Measurements from ENCODE around the gene ZSCAN2.

Gene ZSCAN2

GRCh38 chr15:84611631-84612030, 10.8 kb downstream of the ZSCAN2 start:
- no peak overlapping the region for H3K4me3 ChIP-seq (ENCODE audit: low read depth, low read length)
- TF ChIP-seq, protein P1, sequence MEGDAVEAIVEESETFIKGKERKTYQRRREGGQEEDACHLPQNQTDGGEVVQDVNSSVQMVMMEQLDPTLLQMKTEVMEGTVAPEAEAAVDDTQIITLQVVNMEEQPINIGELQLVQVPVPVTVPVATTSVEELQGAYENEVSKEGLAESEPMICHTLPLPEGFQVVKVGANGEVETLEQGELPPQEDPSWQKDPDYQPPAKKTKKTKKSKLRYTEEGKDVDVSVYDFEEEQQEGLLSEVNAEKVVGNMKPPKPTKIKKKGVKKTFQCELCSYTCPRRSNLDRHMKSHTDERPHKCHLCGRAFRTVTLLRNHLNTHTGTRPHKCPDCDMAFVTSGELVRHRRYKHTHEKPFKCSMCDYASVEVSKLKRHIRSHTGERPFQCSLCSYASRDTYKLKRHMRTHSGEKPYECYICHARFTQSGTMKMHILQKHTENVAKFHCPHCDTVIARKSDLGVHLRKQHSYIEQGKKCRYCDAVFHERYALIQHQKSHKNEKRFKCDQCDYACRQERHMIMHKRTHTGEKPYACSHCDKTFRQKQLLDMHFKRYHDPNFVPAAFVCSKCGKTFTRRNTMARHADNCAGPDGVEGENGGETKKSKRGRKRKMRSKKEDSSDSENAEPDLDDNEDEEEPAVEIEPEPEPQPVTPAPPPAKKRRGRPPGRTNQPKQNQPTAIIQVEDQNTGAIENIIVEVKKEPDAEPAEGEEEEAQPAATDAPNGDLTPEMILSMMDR (IDR thresholded peaks at IDR 0.05; ENCODE audit: low read depth, low read length, missing control alignments) = no peak
- no peak for DNase-seq (ENCODE audit: low read depth)

DNA sequence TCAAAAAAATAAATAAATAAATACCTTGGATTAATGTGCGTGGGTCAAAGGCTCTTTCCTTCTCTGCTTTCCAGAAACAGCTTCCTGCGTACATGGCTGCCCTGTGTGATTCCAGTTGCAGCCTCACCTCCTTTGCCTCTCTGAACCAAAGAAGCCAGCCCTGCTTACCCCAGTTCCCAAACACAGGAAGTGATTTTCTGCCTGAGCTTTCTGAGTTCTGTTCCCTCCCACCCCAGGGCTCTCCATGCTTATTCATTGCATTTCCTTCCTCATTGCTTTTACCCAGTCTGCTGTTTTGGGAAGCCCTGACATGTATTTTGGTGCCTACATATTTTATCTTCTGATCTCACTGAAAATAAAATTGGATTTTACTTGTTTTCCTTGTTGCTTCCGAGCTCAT, 15.4 kb downstream of the ZSCAN2 start:
- TF ChIP-seq, protein P1 (IDR thresholded peaks at IDR 0.05; ENCODE audit: low read depth, low read length, missing control alignments) = no peak
- no peak for DNase-seq (ENCODE audit: low read depth)
- H3K4me3 ChIP-seq (ENCODE audit: low read depth, low read length) = no peak overlapping the region

DNA sequence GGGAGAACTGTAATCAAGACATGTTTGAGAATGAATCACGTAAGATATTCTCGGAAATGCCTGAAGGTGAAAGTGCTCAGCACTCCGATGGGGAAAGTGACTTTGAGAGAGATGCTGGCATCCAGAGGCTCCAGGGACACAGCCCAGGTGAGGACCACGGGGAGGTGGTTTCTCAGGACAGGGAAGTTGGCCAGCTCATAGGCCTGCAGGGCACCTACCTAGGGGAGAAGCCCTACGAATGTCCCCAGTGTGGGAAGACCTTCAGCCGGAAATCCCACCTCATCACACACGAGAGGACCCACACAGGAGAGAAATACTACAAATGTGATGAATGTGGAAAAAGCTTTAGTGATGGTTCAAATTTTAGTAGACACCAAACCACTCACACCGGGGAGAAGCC, 19.8 kb downstream of the ZSCAN2 start:
- no peak for DNase-seq (ENCODE audit: low read depth)
- TF ChIP-seq, protein P1 (IDR thresholded peaks at IDR 0.05; ENCODE audit: low read depth, low read length, missing control alignments) = no peak
- H3K4me3 ChIP-seq (ENCODE audit: low read depth, low read length) = no peak overlapping the region

GRCh38 chr15:84621358-84621979, 20.7 kb downstream of the ZSCAN2 start:
- H3K4me3 ChIP-seq (ENCODE audit: low read depth, low read length) = no peak overlapping the region
- DNase-seq (ENCODE audit: low read depth) = no peak
- TF ChIP-seq, protein P1 (IDR thresholded peaks at IDR 0.05; ENCODE audit: low read depth, low read length, missing control alignments) = no peak

DNA sequence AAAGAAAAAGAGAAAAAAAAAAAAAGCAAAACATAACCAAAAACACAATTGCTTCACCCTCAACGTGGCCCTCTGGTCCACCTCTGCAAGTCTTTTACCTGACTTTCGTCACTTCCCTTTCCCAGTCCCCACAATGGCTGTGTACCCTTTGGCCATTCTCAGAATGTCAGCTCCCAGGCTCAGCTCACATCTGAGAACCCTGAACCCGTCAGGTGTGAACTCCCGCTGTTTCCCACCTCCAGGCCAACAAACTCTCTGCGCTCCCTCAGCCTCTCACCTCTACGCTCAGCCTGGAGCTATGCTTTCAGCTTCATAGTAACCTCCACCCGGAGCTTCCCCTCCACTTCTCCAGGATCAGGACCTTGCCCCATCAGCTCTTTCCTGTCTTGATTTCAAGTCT, 23.6 kb downstream of the ZSCAN2 start:
- TF ChIP-seq, protein P1 (IDR thresholded peaks at IDR 0.05; ENCODE audit: low read depth, low read length, missing control alignments) = no peak
- DNase-seq (ENCODE audit: low read depth) = no peak
- H3K4me3 ChIP-seq (ENCODE audit: low read depth, low read length) = no peak overlapping the region

DNA sequence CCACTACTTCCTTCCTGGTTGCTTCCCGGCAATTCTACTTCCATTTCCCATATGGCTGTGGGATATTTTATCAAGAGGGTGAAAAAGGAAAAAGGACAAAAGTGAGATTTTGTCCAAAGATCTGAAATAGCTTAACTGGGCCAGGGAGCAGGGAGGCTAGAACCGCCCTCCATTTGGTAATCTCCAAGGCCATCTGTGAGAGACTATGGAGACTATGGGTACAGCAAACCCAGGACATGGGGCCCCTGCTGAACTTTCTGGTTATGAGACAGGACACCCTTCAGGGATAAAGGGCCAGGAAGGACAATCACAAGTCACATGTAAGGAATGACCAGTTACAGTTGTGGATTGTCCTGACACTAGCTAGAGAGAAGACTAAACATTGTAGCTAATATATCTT, 24.3 kb downstream of the ZSCAN2 start:
- H3K4me3 ChIP-seq (ENCODE audit: low read depth, low read length) = no peak overlapping the region
- TF ChIP-seq, protein P1 (IDR thresholded peaks at IDR 0.05; ENCODE audit: low read depth, low read length, missing control alignments) = no peak
- no peak for DNase-seq (ENCODE audit: low read depth)

- TF ChIP-seq, protein P1 (IDR thresholded peaks at IDR 0.05; ENCODE audit: low read depth, low read length, missing control alignments) = no peak
- no peak for DNase-seq (ENCODE audit: low read depth)
- no peak overlapping the region for H3K4me3 ChIP-seq (ENCODE audit: low read depth, low read length)
Measured at GRCh38 chr15:84629033-84629432, 28.2 kb downstream of the ZSCAN2 start.
